DOHH2 (cell line): Measurements from ENCODE around the gene TSPO.

ENCODE experiments used
- H3F3A ChIP-seq: fragments of 200-600 bp; sonication (generic), shearing (Covaris generic); 2 replicates; pipeline ENCODE4 v1.6.0; 2016; ENCODE audit warnings: antibody characterized with exemption, mild to moderate bottlenecking; ENCODE audit not compliant: control insufficient read depth, insufficient read depth
- H3K27ac ChIP-seq: fragments of 200-600 bp; sonication (generic); 2 replicates; pipeline ENCODE4 v1.5.1; 2014; ENCODE audit warnings: low read depth, mild to moderate bottlenecking, low read length, moderate library complexity
- H3K27me3 ChIP-seq: fragments of 200-600 bp; sonication (generic); 2 replicates; pipeline ENCODE4 v1.6.1; 2014; ENCODE audit warnings: mild to moderate bottlenecking, low read length, mixed read lengths; ENCODE audit not compliant: control insufficient read depth
- H3K36me3 ChIP-seq: fragments of 200-600 bp; sonication (generic); 2 replicates; pipeline ENCODE4 v1.6.1; 2014; ENCODE audit warnings: mild to moderate bottlenecking, low read length, moderate library complexity, mixed read lengths; ENCODE audit not compliant: control insufficient read depth
- H3K4me1 ChIP-seq: fragments of 200-600 bp; sonication (generic); 2 replicates; pipeline ENCODE4 v1.6.1; 2014; ENCODE audit warnings: mild to moderate bottlenecking, low read length, mixed read lengths; ENCODE audit not compliant: control insufficient read depth
- H3K4me2 ChIP-seq: fragments of 200-600 bp; sonication (generic); 2 replicates; pipeline ENCODE4 v1.6.0; 2014; ENCODE audit warnings: mild to moderate bottlenecking, low read length, moderate library complexity
- H3K4me3 ChIP-seq: fragments of 200-600 bp; sonication (generic); 2 replicates; pipeline ENCODE4 v1.5.1; 2014; ENCODE audit warnings: mild to moderate bottlenecking, low read length, mixed read lengths
- H3K79me2 ChIP-seq: fragments of 200-600 bp; sonication (generic); 2 replicates; pipeline ENCODE4 v1.6.1; 2014; ENCODE audit warnings: mild to moderate bottlenecking, low read length, mixed read lengths; ENCODE audit not compliant: control insufficient read depth
- H3K9me2 ChIP-seq: fragments of 200-600 bp; sonication (generic); replicated peaks from 2 replicates; pipeline ENCODE4 v1.6.1; 2014; ENCODE audit warnings: mild to moderate bottlenecking, low read length, mixed read lengths; ENCODE audit not compliant: control insufficient read depth
- H3K9me3 ChIP-seq: fragments of 200-600 bp; sonication (generic); 2 replicates; pipeline ENCODE4 v1.6.1; 2014; ENCODE audit warnings: antibody characterized with exemption, low read length, mixed read lengths; ENCODE audit not compliant: control insufficient read depth, insufficient read depth
- H4K20me1 ChIP-seq: fragments of 200-600 bp; sonication (generic); 2 replicates; pipeline ENCODE4 v1.6.0; 2014; ENCODE audit warnings: low read depth, mild to moderate bottlenecking, antibody characterized with exemption, low read length, moderate library complexity; ENCODE audit not compliant: control insufficient read depth, insufficient read depth
- EZH2phosphoT487 ChIP-seq: fragments of 200-600 bp; sonication (generic); IDR thresholded peaks from 2 replicates; pipeline ENCODE4 v1.6.1; 2017; ENCODE audit warnings: borderline replicate concordance, mild to moderate bottlenecking, antibody characterized with exemption, low read length, moderate library complexity, mixed read lengths
- TF ChIP-seq, protein P1 (sequence below): fragments of 200-600 bp; sonication (generic); IDR thresholded peaks from one replicate; pipeline ENCODE4 v1.5.1; 2014; ENCODE audit warnings: antibody characterized with exemption, mild to moderate bottlenecking, low read depth, low read length; ENCODE audit not compliant: poor library complexity, severe bottlenecking

The TSPO gene

GRCh38 chr22:43129426-43130425, 21.6 kb upstream of the TSPO start:
- Histone ChIP-seq H3K4me3 (no peak overlapping the region), H3K4me2 (peak overlapping the region; percentile 25), H3K27ac (no peak overlapping the region), H3F3A (no peaks in the 10 kb centered on the region; the same call in 1 of the 2 replicates), H3K36me3 (peaks cover 20% of the 10 kb centered on the region), H3K79me2 (no peaks in the 10 kb centered on the region), H4K20me1 (0 out of 2 replicates have a peak, but pooled peaks cover 2% of the 10 kb centered on the region), H3K27me3 (no peaks in the 10 kb centered on the region), H3K4me1 (peaks cover 22% of the 10 kb centered on the region), H3K9me3 (no peaks in the 10 kb centered on the region), H3K9me2 (no peaks in the 10 kb centered on the region)
- TF ChIP-seq, protein P1, sequence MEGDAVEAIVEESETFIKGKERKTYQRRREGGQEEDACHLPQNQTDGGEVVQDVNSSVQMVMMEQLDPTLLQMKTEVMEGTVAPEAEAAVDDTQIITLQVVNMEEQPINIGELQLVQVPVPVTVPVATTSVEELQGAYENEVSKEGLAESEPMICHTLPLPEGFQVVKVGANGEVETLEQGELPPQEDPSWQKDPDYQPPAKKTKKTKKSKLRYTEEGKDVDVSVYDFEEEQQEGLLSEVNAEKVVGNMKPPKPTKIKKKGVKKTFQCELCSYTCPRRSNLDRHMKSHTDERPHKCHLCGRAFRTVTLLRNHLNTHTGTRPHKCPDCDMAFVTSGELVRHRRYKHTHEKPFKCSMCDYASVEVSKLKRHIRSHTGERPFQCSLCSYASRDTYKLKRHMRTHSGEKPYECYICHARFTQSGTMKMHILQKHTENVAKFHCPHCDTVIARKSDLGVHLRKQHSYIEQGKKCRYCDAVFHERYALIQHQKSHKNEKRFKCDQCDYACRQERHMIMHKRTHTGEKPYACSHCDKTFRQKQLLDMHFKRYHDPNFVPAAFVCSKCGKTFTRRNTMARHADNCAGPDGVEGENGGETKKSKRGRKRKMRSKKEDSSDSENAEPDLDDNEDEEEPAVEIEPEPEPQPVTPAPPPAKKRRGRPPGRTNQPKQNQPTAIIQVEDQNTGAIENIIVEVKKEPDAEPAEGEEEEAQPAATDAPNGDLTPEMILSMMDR: no peak
- no peak for TF ChIP-seq EZH2phosphoT487

- 0 out of 2 replicates have a peak, but pooled peaks cover 2% of the 10 kb centered on the region for H4K20me1 ChIP-seq
- TF ChIP-seq, protein P1: no peak
- TF ChIP-seq EZH2phosphoT487: no peak
- no peaks in the 10 kb centered on the region for H3K27me3 ChIP-seq
- H3K79me2 ChIP-seq: no peaks in the 10 kb centered on the region
- H3F3A ChIP-seq: no peaks in the 10 kb centered on the region; the same call in 1 of the 2 replicates
- H3K9me2 ChIP-seq: no peaks in the 10 kb centered on the region
- no peak overlapping the region for H3K4me3 ChIP-seq
- H3K9me3 ChIP-seq: no peaks in the 10 kb centered on the region
- H3K4me1 ChIP-seq: peaks cover 28% of the 10 kb centered on the region
- no peak overlapping the region for H3K27ac ChIP-seq
- H3K4me2 ChIP-seq: no peak overlapping the region
- H3K36me3 ChIP-seq: peaks cover 39% of the 10 kb centered on the region
These were observed 19.4 kb upstream of the TSPO start for GRCh38 chr22:43131773-43132501.

DNA sequence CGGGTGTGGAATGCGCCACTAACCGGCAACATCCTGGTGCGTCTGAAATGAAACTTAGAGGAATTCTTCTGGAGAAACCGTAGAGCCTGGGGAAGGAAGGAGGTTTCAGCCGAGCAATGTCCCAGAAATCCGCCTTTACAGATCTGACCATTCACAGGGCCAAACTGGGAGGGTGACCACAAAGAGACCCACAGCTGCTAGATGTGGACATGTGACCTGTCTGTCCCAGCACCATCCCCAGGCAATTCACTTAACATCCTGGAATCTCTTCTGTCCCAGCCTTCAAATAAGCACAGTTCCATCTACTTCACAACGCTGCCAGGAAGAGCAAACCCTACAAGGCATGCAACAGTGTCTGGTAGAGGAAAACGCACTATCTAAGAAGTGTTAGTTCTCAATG, 18.0 kb upstream of the TSPO start:
- no peaks in the 10 kb centered on the region for H3K27me3 ChIP-seq
- TF ChIP-seq EZH2phosphoT487: no peak
- TF ChIP-seq, protein P1: no peak
- H3K36me3 ChIP-seq: peaks cover 54% of the 10 kb centered on the region

More for the DNA sequence above, 18.0 kb upstream of the TSPO start:
- Histone ChIP-seq H3K27ac (no peak overlapping the region), H3K9me3 (no peaks in the 10 kb centered on the region), H3K4me1 (peaks cover 23% of the 10 kb centered on the region), H3K4me2 (no peak overlapping the region), H3K4me3 (no peak overlapping the region), H4K20me1 (0 out of 2 replicates have a peak, but pooled peaks cover 2% of the 10 kb centered on the region), H3F3A (no peaks in the 10 kb centered on the region; the same call in 1 of the 2 replicates), H3K79me2 (no peaks in the 10 kb centered on the region), H3K9me2 (no peaks in the 10 kb centered on the region)
